Activated T-cell treated with anti-CD3 and anti-CD28 coated beads for 4 hours (primary cell): ENCODE data around the gene AK8.

ENCODE experiments used
- DNase-seq: peaks from one replicate; pipeline ENCODE4 v3.0.0-alpha.2; 2020

Gene AK8

DNA sequence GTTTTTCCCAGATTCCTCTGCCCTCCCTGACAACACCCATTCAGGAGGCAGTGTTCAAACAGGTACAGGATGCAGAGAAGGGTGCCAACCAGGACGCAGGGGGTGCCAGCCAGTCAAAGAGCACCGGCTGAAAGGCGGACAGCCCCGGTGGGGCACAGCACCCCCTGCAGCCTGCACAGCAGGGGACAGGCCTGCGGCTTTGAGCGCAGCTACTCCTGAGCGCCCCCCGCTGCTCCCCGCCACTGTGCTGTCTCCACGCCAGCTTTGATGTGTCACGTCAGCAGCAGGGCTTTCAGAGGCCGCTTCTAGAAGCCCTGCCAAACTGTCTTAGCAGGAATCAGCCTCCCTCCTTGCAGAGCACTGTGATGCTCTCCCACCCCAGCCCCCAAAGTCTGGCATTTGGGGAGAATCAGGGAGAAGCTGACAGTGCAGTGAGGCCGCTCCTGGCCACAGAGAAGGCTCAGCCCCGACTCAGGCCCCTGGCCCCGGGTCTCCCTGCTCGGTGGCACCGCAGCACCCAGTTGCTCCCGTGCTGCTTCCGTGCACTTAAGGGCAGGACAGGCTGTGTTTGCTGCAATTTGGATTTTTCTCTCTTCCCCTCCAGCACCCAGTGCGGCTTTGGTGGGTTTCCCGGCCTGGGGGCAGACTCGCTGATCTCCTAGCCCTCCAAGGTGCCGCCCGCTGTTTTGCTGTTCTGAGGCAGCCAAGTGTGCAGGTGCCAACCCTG lies 20.3 kb downstream of the AK8 start:
- DNase-seq: no peak

- DNase-seq: no peak
Measured at GRCh38 chr9:132857031-132857430, 21.1 kb downstream of the AK8 start.

DNA sequence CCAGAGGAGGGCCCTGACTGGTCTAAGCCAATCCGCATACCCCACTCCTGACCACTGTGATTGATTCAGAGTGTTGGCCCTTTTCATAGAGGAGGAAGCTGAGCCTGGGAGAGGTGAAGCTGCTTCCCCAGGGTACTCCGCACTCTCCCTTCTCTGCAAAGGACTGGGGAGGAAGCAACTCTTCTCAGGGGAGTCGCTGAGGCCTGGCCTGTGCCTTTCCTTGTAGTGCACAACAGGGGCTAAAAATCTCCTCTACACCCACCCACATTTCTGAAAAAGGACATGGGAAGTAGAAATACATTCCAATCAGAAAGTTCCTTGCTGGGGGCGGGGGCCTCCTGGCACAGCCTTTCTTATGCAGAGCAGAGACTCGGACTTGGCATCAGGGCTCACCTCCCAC lies 22.2 kb downstream of the AK8 start:
- no peak for DNase-seq

DNA sequence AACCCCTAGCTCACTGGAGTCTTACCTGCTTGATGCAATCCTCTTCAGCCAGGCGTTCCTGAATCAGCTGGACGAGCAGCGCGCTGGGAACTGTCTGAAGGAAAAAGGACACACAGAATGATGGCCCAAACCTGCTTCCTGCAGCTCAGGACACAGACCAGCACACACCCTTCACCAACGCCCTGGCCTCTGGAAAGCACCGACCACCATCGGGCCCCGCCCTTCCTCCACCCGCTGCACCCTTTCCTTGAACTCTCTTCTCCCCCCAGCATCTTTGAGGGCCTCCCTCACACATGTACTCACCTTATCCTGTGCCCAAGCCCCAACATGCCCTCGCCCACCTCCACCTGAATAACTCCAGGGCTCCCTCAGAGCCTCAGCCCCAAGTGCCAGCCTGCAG lies 23.3 kb downstream of the AK8 start:
- DNase-seq: no peak

DNA sequence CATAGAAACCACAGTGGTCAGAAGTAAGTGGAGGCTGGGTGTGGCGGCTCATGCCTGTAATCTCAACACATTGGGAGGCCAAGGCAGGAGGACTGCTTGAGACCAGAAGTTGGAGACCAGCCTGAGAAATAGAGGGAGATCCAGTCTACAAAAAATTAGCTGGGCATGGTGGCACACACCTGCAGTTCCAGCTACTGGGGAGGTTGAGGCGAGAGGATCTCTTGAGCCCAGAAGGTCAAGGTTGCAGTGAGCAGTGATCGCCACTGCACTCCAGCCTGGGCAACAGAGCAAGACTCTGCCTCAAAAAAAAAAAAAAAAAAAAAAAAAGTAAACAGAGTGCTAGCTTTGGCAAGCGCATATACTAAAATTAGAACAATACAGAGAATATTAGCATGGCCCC lies 24.6 kb downstream of the AK8 start:
- DNase-seq: no peak

GRCh38 chr9:132849185-132849706 lies 28.8 kb downstream of the AK8 start:
- DNase-seq: no peak

DNA sequence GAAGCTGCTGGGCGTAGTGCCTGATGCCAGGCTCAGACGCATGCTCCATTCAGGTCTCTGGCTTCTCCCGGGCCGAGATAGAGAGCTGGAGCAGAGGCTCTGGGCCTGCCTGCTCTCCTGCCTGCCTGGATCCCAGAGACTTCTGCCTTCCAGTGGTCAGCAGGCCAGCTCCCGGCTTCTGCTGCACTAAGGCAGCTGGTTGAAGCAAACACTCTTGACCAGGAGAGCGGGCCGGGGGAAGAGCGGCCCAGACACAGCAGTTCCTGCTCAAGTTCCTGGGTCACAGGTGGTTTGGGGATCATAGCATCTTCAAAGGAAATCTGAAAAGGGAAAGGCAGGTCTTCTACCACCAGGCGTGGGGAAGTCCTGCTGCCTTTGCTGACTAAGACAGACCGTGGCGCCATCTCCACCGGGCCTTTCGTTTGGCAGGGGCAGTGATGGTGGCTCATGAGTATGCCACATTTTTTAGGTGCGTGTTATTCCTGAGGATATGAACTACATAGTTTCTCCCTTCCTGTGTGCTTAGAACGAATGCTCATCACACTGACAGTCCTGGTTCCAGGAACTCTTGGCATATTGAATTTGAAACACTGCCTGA lies 31.1 kb downstream of the AK8 start:
- no peak for DNase-seq

DNA sequence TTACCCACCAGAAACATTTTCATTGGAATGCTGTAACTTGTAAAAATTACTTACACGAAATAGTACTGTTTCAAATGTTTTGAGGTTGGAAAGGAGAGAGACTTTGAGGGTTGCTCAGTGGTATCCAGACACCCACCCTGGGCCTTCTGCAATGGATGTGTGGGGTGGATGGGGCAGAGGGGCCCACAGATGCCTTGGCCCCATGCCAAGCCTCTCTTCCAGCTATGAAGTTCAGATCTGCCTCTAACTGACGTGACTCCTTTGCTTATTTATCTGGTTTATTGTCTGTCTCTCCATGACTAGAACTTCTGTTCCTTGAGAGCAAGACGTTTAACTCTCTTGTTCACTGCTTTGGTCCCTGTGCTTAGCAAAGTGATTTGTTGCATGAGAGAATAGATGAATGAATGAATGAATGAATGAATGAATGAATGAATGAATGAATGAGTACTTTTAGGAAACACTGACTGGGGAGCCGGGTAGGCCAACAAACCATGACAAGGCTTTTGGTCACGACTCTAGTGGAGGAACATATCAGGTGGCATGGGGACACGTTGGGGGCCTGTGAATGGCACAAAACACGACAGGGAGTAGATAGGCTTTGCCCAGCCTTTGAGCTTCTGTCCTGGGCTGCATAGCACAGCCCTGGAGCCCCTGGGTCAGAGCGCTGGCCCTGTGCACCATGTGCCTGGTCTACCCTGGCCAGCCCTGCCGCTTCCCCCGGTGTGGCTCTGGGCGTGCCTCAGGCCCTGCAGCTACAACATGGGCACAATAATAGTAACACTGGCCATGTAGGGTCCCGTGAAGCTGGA lies 31.8 kb downstream of the AK8 start:
- no peak for DNase-seq

DNA sequence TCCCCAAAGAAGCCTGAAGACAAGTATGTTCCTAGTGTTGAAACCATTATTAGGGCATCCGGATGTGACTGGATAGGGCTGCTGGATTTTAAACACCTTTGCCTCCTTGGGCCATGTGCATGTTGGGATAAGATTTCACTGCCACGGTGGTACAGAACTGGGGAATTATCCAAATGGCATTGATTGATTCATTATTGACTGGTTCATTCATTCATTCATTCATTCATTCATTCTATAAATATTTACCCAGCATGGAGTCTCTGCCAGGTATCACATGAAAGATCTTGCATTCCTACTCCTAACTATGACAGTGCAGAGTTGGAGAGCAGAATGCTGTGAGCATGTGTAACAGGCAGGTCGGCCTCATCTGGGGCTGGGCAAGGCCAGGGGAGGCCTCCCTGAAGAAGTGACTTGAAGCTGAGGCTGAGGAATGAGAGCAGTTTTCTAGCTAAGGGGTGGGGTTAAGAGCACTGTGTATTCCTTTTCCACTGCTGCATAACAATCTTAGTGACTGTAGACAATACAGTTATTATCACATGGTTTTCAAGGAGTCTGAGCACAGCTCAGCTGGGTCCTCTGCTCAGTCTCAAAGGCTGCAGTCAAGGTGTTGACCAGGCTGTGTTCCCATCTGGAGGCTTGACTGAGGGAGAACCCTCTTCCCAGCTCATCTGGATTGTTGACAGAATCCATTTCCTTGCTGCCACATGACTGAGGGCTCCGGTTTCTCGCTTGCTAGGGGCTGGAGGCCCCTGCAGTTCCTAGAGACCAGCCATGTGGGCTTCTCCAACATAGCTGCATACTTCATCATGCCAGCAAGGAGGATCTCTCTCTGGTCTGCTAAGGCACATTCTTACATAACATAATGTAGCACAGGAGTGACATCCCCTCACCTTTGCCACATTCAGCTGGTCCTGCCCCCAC lies 35.7 kb downstream of the AK8 start:
- no peak for DNase-seq

DNA sequence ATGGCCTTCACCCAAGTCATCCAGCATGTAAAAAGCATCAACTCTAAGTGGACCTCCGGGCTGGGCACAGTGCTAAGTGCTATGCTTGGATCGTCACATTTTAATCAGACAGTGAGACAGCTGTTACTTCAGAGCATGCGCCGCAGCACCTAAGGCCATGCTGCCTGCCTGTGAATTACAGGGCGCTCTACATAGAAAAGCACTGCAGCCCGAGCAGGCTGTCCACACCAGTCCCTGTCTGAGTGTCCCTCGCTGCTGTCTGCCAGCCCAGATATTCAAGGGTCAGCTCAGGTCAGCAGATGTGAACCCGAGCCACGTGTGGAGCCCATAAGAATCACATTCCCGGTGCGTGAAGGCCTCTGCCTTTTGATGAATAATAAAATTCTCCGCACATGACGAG lies 37.1 kb downstream of the AK8 start:
- no peak for DNase-seq

GRCh38 chr9:132838291-132838690 lies 39.8 kb downstream of the AK8 start:
- DNase-seq: no peak

DNA sequence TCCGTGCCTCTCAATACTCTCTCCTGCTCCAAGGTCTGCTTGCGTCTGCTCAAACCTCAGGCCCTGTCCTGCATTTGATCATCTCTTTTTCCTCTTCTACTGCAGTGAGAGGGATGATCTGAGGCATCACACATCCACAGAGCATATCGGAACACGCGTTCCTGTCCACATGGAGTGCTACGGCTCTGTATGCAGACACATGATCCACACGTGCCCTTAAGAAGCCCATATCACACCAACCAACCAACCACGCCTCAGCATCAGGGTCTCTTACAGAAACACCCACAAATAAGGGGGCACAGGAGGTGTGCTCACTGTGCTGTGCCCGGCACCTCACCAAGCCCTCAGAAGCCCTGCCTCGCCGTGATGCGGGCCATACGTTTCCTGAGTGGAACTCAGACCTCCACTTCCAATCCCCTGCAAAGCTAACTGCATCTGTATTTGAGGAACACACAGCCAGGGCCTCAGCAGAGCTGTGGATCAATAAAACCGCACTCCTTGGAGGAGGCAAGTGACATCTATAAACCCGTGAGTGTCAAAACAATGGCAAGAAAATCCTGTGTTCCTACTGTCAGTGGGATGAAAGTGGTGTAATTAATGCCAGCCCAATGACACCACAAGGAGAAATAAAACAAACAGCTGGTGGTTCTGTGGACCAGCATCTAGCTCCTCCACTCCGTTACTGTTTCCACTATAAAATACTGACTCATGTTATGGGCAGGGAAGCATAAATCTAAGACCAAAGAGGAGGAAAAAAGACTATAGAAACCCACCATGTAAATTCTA lies 40.4 kb downstream of the AK8 start:
- DNase-seq: no peak

DNA sequence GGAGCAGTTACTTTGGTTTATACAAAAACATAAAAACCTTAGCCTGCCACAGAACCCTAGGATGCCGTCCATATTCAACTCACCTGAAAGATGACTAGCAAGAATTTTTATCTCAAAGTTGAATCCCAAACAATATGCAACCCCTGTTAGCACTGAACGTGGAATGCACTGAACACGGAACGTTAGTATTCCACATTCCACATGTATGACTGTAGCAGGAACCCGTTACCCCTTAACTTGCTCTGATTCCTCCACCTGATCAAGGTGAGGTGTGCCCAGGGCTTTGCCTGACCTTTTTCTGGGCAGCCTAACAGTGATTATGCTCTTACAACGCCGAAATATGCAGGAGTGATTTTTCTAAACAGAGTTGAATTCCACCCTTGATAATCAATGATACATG lies 43.7 kb downstream of the AK8 start:
- no peak for DNase-seq

DNA sequence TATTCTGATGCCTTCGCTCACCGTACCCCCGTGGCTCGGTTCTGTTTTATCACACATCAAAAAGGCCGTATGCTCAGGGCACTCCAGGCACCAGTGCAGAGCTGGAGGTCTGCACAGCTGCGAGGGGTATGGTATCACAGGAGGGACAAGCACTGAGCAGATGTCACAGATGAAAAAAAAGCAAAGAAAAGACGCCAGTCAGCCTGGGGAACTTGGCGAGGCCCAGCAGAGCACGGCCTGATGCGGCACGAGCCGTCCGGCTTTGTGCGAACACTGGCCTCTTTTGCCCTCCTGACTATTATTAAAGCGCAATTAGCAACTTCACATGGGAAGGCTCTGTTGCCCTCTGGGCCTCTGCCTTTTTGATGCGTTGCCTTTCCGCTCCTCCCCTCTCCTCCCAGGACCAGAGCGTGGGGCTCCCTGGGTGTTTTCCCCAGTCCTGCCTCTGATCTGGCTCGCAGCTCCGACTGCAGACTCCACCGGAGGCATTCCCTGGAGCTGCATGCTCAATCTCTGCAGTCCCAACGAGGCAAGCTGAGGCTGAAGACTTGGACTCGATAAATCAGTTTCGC lies 44.4 kb downstream of the AK8 start:
- no peak for DNase-seq

- DNase-seq: no peak
Measured at GRCh38 chr9:132832171-132832881, 45.8 kb downstream of the AK8 start.

GRCh38 chr9:132828201-132828770 lies 49.8 kb downstream of the AK8 start:
- no peak for DNase-seq

DNA sequence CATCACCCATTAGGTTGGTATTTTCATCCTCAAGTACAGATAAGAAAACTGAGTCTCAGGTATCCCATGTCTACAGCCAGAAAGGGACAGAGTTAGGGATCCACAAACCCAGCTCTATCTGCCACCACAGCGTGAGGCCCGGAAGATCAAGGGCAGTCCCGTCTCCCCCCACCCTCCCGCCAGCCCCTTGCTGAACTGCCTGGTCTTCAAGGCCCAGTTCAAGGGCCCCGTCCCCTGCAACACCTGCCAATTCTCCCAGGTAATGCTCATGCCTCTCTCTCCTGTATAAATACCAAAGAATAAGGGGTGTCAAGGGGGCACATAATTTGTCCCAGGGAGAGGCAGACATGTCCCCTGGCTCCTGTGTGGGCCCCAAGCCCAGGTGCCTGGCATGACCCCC lies 50.7 kb downstream of the AK8 start:
- no peak for DNase-seq

DNA sequence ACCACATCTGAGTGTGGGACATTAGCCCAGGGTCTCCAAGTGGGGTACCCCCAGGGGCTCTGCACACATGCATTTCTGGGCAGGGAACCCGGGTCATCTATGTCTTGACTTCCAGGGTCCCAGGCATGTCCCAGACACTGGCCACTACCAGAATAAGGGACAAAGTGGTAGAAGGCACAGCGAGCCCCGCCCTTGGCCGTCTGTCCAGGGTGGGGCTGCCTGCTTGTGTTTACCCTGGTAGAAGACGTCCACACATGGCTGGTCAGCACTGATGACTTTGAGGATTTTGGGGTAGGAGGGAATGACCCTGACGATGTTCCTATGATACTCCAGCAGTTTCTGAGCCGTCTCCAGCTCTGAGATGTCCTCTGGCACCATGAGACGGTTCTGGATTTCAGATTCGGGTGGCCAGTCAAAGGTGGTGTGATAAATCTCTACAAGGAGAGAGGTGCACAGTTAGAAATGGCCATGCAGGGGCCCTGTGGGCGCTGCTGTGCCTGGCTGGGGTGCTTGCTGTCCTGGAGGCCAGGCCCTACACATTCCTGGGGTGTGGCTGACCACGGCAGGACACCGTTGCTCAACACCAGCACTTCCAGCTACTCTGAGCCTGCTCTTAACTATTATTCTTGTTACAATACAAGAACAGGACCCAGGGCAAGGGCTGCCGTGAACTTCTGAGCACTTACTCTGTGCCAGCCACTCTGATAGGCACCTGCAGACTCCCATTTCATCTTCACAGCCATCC lies 51.3 kb downstream of the AK8 start:
- no peak for DNase-seq

- no peak for DNase-seq
Measured at GRCh38 chr9:132826131-132826530, 52.0 kb downstream of the AK8 start.

GRCh38 chr9:132825430-132825829 lies 52.7 kb downstream of the AK8 start:
- no peak for DNase-seq
